HepG2 (cell line): ENCODE data around the gene SLC38A2. TPM values are rescaled to one million over a fixed set of nuclear protein-coding genes. Genes with fewer than 3 reads are reported as not detected.

Experiments
- CTCF ChIP-seq: sonication (generic); formaldehyde crosslinking; IDR thresholded peaks from 2 replicates; pipeline ENCODE4 v1.5.0; 2020; ENCODE audit warnings: mild to moderate bottlenecking, missing genetic modification reagents, moderate library complexity
- HMGXB3 ChIP-seq: sonication (generic); formaldehyde crosslinking; IDR thresholded peaks from 2 replicates; pipeline ENCODE4 v1.4.0; 2020; ENCODE audit warnings: missing genetic modification reagents, borderline replicate concordance
- MED13 ChIP-seq: sonication (generic); formaldehyde crosslinking; IDR thresholded peaks from 2 replicates; pipeline ENCODE4 v1.5.0; 2020; ENCODE audit warnings: missing genetic modification reagents
- PHF20 ChIP-seq: sonication (generic); formaldehyde crosslinking; IDR thresholded peaks from 2 replicates; pipeline ENCODE4 v1.5.0; 2020; ENCODE audit warnings: mild to moderate bottlenecking, missing genetic modification reagents
- POGZ ChIP-seq: sonication (generic); formaldehyde crosslinking; IDR thresholded peaks from 2 replicates; pipeline ENCODE4 v1.4.0; 2020; ENCODE audit warnings: mild to moderate bottlenecking, missing genetic modification reagents
- RFX3 ChIP-seq: IDR thresholded peaks from 2 replicates; pipeline ENCODE4 v1.6.1; 2016; ENCODE audit warnings: missing biosample characterization, missing genetic modification reagents
- SMC3 ChIP-seq: IDR thresholded peaks from 2 replicates; pipeline ENCODE4 v1.6.1; 2011; ENCODE audit warnings: low read length, improper control_type of control experiment
- ZNF230 ChIP-seq: sonication (generic); formaldehyde crosslinking; IDR thresholded peaks from 2 replicates; pipeline ENCODE4 v1.4.0; 2020; ENCODE audit warnings: mild to moderate bottlenecking, missing genetic modification reagents
- ZNF280D ChIP-seq: sonication (generic); formaldehyde crosslinking; IDR thresholded peaks from 2 replicates; pipeline ENCODE4 v1.5.1; 2020; ENCODE audit warnings: mild to moderate bottlenecking, missing genetic modification reagents
- ZNF335 ChIP-seq: sonication (generic); formaldehyde crosslinking; IDR thresholded peaks from 2 replicates; pipeline ENCODE4 v1.4.0; 2020; ENCODE audit warnings: missing genetic modification reagents
- ZNF558 ChIP-seq: sonication (generic); formaldehyde crosslinking; IDR thresholded peaks from 2 replicates; pipeline ENCODE4 v1.9.0; 2022; ENCODE audit warnings: mild to moderate bottlenecking, missing genetic modification reagents, borderline replicate concordance
- ZNF766 ChIP-seq: sonication (generic); formaldehyde crosslinking; IDR thresholded peaks from 2 replicates; pipeline ENCODE4 v1.5.0; 2020; ENCODE audit warnings: missing genetic modification reagents, borderline replicate concordance
- ZNF816 ChIP-seq: sonication (generic); formaldehyde crosslinking; IDR thresholded peaks from 2 replicates; pipeline ENCODE4 v1.8.0; 2022; ENCODE audit warnings: missing genetic modification reagents, mild to moderate bottlenecking, borderline replicate concordance
- ZXDC ChIP-seq: sonication (generic); formaldehyde crosslinking; IDR thresholded peaks from 2 replicates; pipeline ENCODE4 v1.5.0; 2020; ENCODE audit warnings: mild to moderate bottlenecking, missing genetic modification reagents
- polyA plus RNA-seq, 8 experiments: library from polyadenylated mRNA; depleted of rRNA in 3 of 8; stranded (reverse) in 7 of 8; unstranded in 1 of 8; fragments of >200 nt; fragmentation: Illumina TruSeq in 4 of 8; extraction: Trizol in 4 of 8; gene quantifications; 2 replicates each; pipeline versions ENCODE4 v1.2.1 to v1.2.3, GENCODE V29; 2011 to 2016; ENCODE audit warnings: low read depth in 4 of 8, missing spikeins in 1 of 8, mixed read lengths in 1 of 8; ENCODE audit not compliant: insufficient read depth in 1 of 8
- total RNA-seq, 5 experiments: library from RNA; depleted of rRNA; stranded (reverse); fragments of >200 nt; fragmentation: Illumina TruSeq; extraction: Trizol; gene quantifications; 2 replicates each; pipeline ENCODE4 v1.2.3, GENCODE V29; 2016; ENCODE audit warnings: low read depth in 1 of 5

SLC38A2 gene
- total and polyA plus RNA-seq, 2 of the 13 experiments (the other 11 are each of a cell fraction or from before 2014, with no cell fraction given): 368 to 880 TPM

GRCh38 chr12:46373301-46374296 lies 1.0 kb upstream of the SLC38A2 start (continued):
- TF ChIP-seq ZXDC (CRISPR knock-in tag): no peak
- TF ChIP-seq ZNF558 (CRISPR knock-in tag): peak; percentile 63; the same call in 1 of the 2 replicates
- TF ChIP-seq CTCF: peak; percentile 28; the same call in 1 of the 2 replicates
- TF ChIP-seq RFX3 (CRISPR knock-in tag): no peak
- TF ChIP-seq ZNF335 (CRISPR knock-in tag): 0 out of 2 replicates have a peak, but pooled peaks have one; percentile 17
- TF ChIP-seq HMGXB3 (CRISPR knock-in tag): 0 out of 2 replicates have a peak, but pooled peaks have one; percentile 25
- TF ChIP-seq ZNF766: 0 out of 2 replicates have a peak, but pooled peaks have one; percentile 19
- TF ChIP-seq MED13 (CRISPR knock-in tag): peak; percentile 34; the same call in 1 of the 2 replicates
- TF ChIP-seq ZNF816 (CRISPR knock-in tag): 0 out of 2 replicates have a peak, but pooled peaks have one; percentile 28
- 0 out of 2 replicates have a peak, but pooled peaks have one; percentile 37 for TF ChIP-seq PHF20
- 0 out of 2 replicates have a peak, but pooled peaks have one; percentile 70 for TF ChIP-seq ZNF280D (CRISPR knock-in tag)
- TF ChIP-seq SMC3: 0 out of 2 replicates have a peak, but pooled peaks have one; percentile 4
- peak; percentile 37; the same call in 1 of the 2 replicates for TF ChIP-seq POGZ (CRISPR knock-in tag)
- 0 out of 2 replicates have a peak, but pooled peaks have one; percentile 38 for TF ChIP-seq ZNF230 (CRISPR knock-in tag)
